Esophagus squamous epithelium (tissue), 4 donors: ENCODE measurements around the gene HP.
A peak's percentile ranks its signal among the peaks of the same experiment; 100 is the strongest.

Experiments
- CTCF ChIP-seq, 6 experiments: fragments of 450-650 bp in 4 of 6; fragments of 200-600 bp in 2 of 6; sonication (generic) in 2 of 6; IDR thresholded peaks; one replicate each; pipeline ENCODE4 v1.5.1; 2016 to 2019; ENCODE audit warnings: antibody characterized with exemption in 6 of 6, mild to moderate bottlenecking in 4 of 6, moderate library complexity in 4 of 6
- POLR2A ChIP-seq, 4 donors: fragments of 450-650 bp; IDR thresholded peaks; one replicate each; pipeline ENCODE4 v1.6.1; 2017; ENCODE audit warnings: antibody characterized with exemption in 4 of 4, mild to moderate bottlenecking in 4 of 4, moderate library complexity in 3 of 4

- peak in 1 of 6 experiments; percentile 5 for TF ChIP-seq CTCF (IDR thresholded peaks at IDR 0.05)
- no peak for TF ChIP-seq POLR2A (IDR thresholded peaks at IDR 0.05)
Observed at GRCh38 chr16:72015124-72015523, 39.2 kb upstream of the HP start.
